Uterus (tissue), 4 donors: ENCODE results near the gene HELT. TPM values are rescaled to one million over a fixed set of nuclear protein-coding genes. Genes with fewer than 3 reads are reported as not detected.
"Not testable (repeated sequence)": the region's sequence is repeated elsewhere in the genome, so short reads cannot be mapped to it uniquely, and the experiment has no call there.

Experiments
- DNase-seq, 2 donors: peaks; one replicate each; pipeline ENCODE4 v3.0.0-alpha.2; 2019 to 2020
- H3K27ac ChIP-seq, 2 donors: fragments of 200-600 bp; sonication (generic); 1 replicate in 1 of 2; 2 replicates in 1 of 2; pipeline ENCODE4 v1.5.1; 2016 to 2018
- H3K27me3 ChIP-seq, 2 donors: fragments of 200-600 bp; sonication (generic); one replicate each; pipeline ENCODE4 v1.5.1; 2018 to 2019; ENCODE audit warnings: control low read depth in 1 of 2
- H3K36me3 ChIP-seq, 2 donors: fragments of 200-600 bp; sonication (generic); one replicate each; pipeline ENCODE4 v1.5.1; 2019; ENCODE audit warnings: control low read depth in 1 of 2
- H3K4me1 ChIP-seq, 2 donors: fragments of 200-600 bp; sonication (generic); one replicate each; pipeline ENCODE4 v1.5.1; 2018 to 2019; ENCODE audit warnings: control low read depth in 1 of 2
- H3K4me3 ChIP-seq, 2 donors: fragments of 200-600 bp; sonication (generic); 1 replicate in 1 of 2; 2 replicates in 1 of 2; pipeline ENCODE4 v1.5.1; 2018 to 2019; ENCODE audit warnings: mild to moderate bottlenecking in 1 of 2
- H3K9me3 ChIP-seq, 2 donors: fragments of 200-600 bp; sonication (generic); one replicate each; pipeline ENCODE4 v1.5.1; 2019; ENCODE audit warnings: control low read depth in 1 of 2
- POLR2A ChIP-seq, 2 donors: fragments of 450-650 bp; IDR thresholded peaks; one replicate each; pipeline ENCODE4 v1.6.1; 2016; ENCODE audit warnings: antibody characterized with exemption in 2 of 2, mild to moderate bottlenecking in 1 of 2, moderate library complexity in 1 of 2
- intact Hi-C: fragments of 100-400 bp; cut with DNase I; formaldehyde crosslinking; loops from one replicate; pipeline ENCODE4 v1.15.1; 2023; ENCODE audit warnings: low total_unique reads
- total RNA-seq, 4 donors: library from RNA; depleted of rRNA in 3 of 4; stranded (reverse); fragments of >200 nt in 3 of 4; gene quantifications; one replicate each; pipeline versions ENCODE4 v1.1.0 to v1.2.4, GENCODE V29; 2014 to 2023
- TF ChIP-seq, protein P1 (sequence below), 4 experiments: fragments of 200-600 bp in 2 of 4; fragments of 450-650 bp in 2 of 4; sonication (generic) in 2 of 4; IDR thresholded peaks; one replicate each; pipeline ENCODE4 v1.5.1; 2016 to 2019; ENCODE audit warnings: antibody characterized with exemption in 4 of 4, mild to moderate bottlenecking in 2 of 4, moderate library complexity in 1 of 4
- donor health status: DM: yes; HTN: yes; CAD: no.

HELT gene
- total RNA-seq, 4 donors from 2014 or later, result not detected

DNA sequence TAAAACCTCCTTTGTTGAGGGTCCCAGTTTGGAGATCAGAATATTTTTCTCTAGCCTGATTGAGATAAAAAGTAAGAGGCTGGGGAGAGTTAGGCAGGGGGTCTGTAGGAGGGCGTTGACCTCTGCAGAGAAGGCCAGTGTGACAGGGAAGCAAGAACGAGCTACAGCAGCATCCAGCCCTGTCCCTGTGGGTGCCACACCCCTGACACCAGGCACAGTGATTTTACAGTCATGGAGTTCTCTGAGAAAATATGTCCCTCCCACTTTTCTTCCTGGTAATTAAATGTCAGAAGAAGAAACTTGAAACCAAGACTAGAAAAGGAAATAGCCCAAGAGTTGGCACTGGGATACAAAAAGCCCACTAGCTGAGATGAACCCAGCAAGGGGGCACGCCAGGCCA is 25.0 kb upstream of the HELT start:
- Histone ChIP-seq H3K4me3 (no peak overlapping the region), H3K36me3 (no peaks in the 10 kb centered on the region), H3K27ac (no peak overlapping the region), H3K27me3 (no peaks in the 10 kb centered on the region), H3K4me1 (no peaks in the 10 kb centered on the region), H3K9me3 (no peaks in the 10 kb centered on the region)
- no peak for DNase-seq
- intact Hi-C loops, result no loop called here
- TF ChIP-seq, protein P1, sequence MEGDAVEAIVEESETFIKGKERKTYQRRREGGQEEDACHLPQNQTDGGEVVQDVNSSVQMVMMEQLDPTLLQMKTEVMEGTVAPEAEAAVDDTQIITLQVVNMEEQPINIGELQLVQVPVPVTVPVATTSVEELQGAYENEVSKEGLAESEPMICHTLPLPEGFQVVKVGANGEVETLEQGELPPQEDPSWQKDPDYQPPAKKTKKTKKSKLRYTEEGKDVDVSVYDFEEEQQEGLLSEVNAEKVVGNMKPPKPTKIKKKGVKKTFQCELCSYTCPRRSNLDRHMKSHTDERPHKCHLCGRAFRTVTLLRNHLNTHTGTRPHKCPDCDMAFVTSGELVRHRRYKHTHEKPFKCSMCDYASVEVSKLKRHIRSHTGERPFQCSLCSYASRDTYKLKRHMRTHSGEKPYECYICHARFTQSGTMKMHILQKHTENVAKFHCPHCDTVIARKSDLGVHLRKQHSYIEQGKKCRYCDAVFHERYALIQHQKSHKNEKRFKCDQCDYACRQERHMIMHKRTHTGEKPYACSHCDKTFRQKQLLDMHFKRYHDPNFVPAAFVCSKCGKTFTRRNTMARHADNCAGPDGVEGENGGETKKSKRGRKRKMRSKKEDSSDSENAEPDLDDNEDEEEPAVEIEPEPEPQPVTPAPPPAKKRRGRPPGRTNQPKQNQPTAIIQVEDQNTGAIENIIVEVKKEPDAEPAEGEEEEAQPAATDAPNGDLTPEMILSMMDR (IDR thresholded peaks at IDR 0.05), result no peak
- no peak for TF ChIP-seq POLR2A (IDR thresholded peaks at IDR 0.05)

DNA sequence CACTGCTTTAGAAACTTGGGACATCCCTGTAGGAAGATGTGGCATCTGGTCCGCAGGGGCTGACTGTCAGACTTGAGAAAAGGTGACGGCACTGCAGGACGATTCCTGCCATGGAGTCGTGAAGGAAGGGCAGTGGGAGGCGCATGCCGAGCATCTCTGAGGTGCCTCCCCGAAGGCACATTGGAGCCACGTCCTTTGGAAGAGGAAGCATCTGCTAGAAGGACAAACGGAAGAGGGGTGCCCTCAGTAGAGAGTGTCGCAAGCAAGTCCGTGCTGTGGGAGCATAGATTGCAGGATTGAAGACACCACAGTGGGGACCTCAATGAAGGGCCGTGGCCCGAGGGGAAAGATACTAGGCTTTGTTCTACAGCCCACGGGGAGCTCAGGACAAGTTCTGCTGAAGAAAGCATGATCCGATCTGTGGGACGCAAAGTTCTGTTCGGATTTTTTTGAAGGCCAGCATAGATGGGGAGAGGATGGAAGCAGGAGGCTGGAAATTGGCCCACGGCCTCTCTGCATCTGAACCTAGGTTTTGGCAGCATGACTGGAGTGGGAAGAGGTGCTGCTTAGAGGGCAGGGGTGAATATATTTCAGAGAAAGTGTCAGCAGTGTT is 24.2 kb upstream of the HELT start:
- TF ChIP-seq, protein P1 (IDR thresholded peaks at IDR 0.05), result no peak
- intact Hi-C loops, result no loop called here
- DNase-seq, result no peak
- H3K27ac ChIP-seq, result no peak overlapping the region
- H3K36me3 ChIP-seq, result no peaks in the 10 kb centered on the region
- H3K27me3 ChIP-seq, result no peaks in the 10 kb centered on the region
- H3K4me3 ChIP-seq, result no peak overlapping the region
- no peaks in the 10 kb centered on the region for H3K9me3 ChIP-seq
- H3K4me1 ChIP-seq, result no peaks in the 10 kb centered on the region

DNA sequence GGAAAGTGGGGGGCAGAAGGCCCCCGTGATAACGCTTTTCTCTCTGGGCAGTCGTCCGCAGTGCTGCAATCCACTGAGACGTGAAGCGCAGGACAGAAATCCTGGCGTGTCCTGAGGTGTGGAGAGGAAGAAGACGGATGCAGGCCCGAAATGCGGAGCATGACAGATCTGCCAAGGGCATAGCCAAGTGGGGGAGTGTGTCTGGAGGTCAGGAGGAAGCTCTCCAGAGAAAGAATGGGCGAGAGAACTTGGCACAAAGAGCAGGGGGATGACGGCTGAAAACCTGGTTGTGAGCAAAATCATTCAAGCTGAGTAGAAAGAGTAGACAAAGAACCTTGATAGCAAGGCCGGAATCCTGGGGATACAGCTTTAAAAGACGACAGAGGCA is 23.7 kb upstream of the HELT start:
- no peaks in the 10 kb centered on the region for H3K4me1 ChIP-seq
- intact Hi-C loops, result no loop called here
- TF ChIP-seq POLR2A (IDR thresholded peaks at IDR 0.05), result no peak
- TF ChIP-seq, protein P1 (IDR thresholded peaks at IDR 0.05), result no peak
- no peaks in the 10 kb centered on the region for H3K9me3 ChIP-seq
- no peak overlapping the region for H3K27ac ChIP-seq
- H3K4me3 ChIP-seq, result no peak overlapping the region
- DNase-seq, result no peak
- no peaks in the 10 kb centered on the region for H3K27me3 ChIP-seq
- no peaks in the 10 kb centered on the region for H3K36me3 ChIP-seq

DNA sequence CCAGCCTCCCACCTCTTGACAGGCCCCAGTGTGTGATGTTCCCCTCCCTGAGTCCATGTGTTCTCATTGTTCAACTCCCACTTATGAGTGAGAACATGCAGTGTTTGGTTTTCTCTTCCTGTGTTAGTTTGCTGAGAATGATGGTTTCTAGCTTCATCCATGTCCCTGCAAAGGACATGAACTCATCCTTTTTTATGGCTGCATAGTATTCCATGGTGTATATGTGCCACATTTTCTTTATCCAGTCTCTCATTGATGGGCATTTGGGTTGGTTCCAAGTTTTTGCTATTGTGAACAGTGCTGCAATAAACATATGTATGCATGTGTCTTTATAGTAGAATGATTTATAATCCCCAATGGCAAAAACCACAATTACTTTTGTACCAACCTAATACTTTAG is 20.6 kb upstream of the HELT start:
- intact Hi-C loops, result not testable (repeated sequence)

DNA sequence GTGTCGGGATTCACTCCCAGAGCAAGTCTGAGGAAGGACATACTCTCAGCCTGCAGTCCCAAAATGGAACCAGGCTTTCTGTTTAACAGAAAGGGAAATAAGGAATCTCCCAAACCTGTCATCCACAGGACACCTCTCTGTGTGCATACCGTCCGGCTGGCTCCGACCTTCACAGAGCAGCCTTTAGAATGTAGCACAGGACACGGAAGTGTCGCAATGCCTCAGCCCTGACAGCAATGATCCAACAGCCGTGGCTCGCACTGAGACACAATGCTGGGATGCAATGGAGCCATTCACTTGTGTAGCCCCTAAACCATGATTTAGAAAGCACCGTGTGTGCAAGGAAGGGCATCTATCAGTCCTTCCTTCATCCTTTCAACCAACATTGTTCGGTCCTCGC is 15.5 kb upstream of the HELT start:
- no peaks in the 10 kb centered on the region for H3K9me3 ChIP-seq
- TF ChIP-seq, protein P1 (IDR thresholded peaks at IDR 0.05), result no peak
- TF ChIP-seq POLR2A (IDR thresholded peaks at IDR 0.05), result no peak
- no peak for DNase-seq
- intact Hi-C loops, result no loop called here
- H3K27ac ChIP-seq, result no peak overlapping the region
- no peaks in the 10 kb centered on the region for H3K36me3 ChIP-seq
- H3K27me3 ChIP-seq, result no peaks in the 10 kb centered on the region
- H3K4me3 ChIP-seq, result no peak overlapping the region
- H3K4me1 ChIP-seq, result no peaks in the 10 kb centered on the region

More for the DNA sequence above, 20.6 kb upstream of the HELT start:
- not testable (repeated sequence) for H3K4me1 ChIP-seq, H3K27ac ChIP-seq, H3K9me3 ChIP-seq, H3K4me3 ChIP-seq, H3K36me3 ChIP-seq, DNase-seq, H3K27me3 ChIP-seq
